Thyroid gland (tissue), 4 donors: ENCODE measurements around the gene UBE2L6. TPM values are rescaled to one million over a fixed set of nuclear protein-coding genes. Genes with fewer than 3 reads are reported as not detected.

Experiments
- DNase-seq, 2 donors: peaks; one replicate each; pipeline ENCODE4 v3.0.0-alpha.2; 2019
- H3K27ac ChIP-seq, 3 donors: fragments of 200-600 bp; sonication (generic); 1 replicate in 2 of 3; 2 replicates in 1 of 3; pipeline ENCODE4 v1.5.1; 2016 to 2019; ENCODE audit warnings: mild to moderate bottlenecking in 1 of 3, moderate library complexity in 1 of 3
- H3K27me3 ChIP-seq: fragments of 200-600 bp; sonication (generic); one replicate; pipeline ENCODE4 v1.5.1; 2019
- H3K36me3 ChIP-seq, 2 donors: fragments of 200-600 bp; sonication (generic); one replicate each; pipeline ENCODE4 v1.5.1; 2016 to 2019
- H3K4me1 ChIP-seq, 2 donors: fragments of 200-600 bp; sonication (generic); one replicate each; pipeline ENCODE4 v1.5.1; 2017 to 2019
- H3K4me3 ChIP-seq, 3 donors: fragments of 200-600 bp; sonication (generic); replicated peaks in 1 of 3; 1 replicate in 2 of 3; 2 replicates in 1 of 3; pipeline ENCODE4 v1.5.1; 2016; ENCODE audit warnings: mild to moderate bottlenecking in 1 of 3
- H3K9me3 ChIP-seq: fragments of 200-600 bp; sonication (generic); one replicate; pipeline ENCODE4 v1.5.1; 2017
- POLR2A ChIP-seq, 2 donors: fragments of 450-650 bp; IDR thresholded peaks; one replicate each; pipeline ENCODE4 v1.6.1; 2017; ENCODE audit warnings: antibody characterized with exemption in 2 of 2, mild to moderate bottlenecking in 2 of 2, moderate library complexity in 1 of 2
- WGBS, 2 donors: methylation state at CpG; one replicate each; pipeline ENCODE4 v1.1.5; 2017; 5-methylcytosine and 5-hydroxymethylcytosine counted together
- intact Hi-C: fragments of 100-400 bp; cut with DNase I; formaldehyde crosslinking; loops from one replicate; pipeline ENCODE4 v1.15.1; 2023
- total RNA-seq, 4 donors: library from RNA; depleted of rRNA; stranded (reverse); fragments of >200 nt; gene quantifications; one replicate each; pipeline ENCODE4 v1.2.3, GENCODE V29; 2016
- TF ChIP-seq, protein P1 (sequence below), 6 experiments: fragments of 200-600 bp in 3 of 6; fragments of 450-650 bp in 3 of 6; sonication (generic) in 3 of 6; IDR thresholded peaks; one replicate each; pipeline ENCODE4 v1.5.1; 2016 to 2019; ENCODE audit warnings: antibody characterized with exemption in 6 of 6, mild to moderate bottlenecking in 2 of 6, inconsistent platforms in 1 of 6, moderate library complexity in 1 of 6

UBE2L6 gene
- total RNA-seq, 4 donors from 2014 or later: 30.8 to 41.7 (median 38.8) TPM

- Histone ChIP-seq H3K4me3 (no peak overlapping the region), H3K36me3 (peaks cover 0 to 4% of the 10 kb centered on the region in 2 donors), H3K9me3 (no peaks in the 10 kb centered on the region), H3K27ac (no peak overlapping the region), H3K27me3 (no peaks in the 10 kb centered on the region), H3K4me1 (no peaks in the 10 kb centered on the region)
- WGBS, 2 donors: 77 to 83% methylated on average over 6 of the region's 6 CpGs
- no peak for TF ChIP-seq POLR2A (IDR thresholded peaks at IDR 0.05)
- TF ChIP-seq, protein P1, sequence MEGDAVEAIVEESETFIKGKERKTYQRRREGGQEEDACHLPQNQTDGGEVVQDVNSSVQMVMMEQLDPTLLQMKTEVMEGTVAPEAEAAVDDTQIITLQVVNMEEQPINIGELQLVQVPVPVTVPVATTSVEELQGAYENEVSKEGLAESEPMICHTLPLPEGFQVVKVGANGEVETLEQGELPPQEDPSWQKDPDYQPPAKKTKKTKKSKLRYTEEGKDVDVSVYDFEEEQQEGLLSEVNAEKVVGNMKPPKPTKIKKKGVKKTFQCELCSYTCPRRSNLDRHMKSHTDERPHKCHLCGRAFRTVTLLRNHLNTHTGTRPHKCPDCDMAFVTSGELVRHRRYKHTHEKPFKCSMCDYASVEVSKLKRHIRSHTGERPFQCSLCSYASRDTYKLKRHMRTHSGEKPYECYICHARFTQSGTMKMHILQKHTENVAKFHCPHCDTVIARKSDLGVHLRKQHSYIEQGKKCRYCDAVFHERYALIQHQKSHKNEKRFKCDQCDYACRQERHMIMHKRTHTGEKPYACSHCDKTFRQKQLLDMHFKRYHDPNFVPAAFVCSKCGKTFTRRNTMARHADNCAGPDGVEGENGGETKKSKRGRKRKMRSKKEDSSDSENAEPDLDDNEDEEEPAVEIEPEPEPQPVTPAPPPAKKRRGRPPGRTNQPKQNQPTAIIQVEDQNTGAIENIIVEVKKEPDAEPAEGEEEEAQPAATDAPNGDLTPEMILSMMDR (IDR thresholded peaks at IDR 0.05): no peak
- intact Hi-C loops: no loop called here
- no peak for DNase-seq
Measured at GRCh38 chr11:57544566-57544965, 22.9 kb downstream of the UBE2L6 start.

- Histone ChIP-seq H3K36me3 (no peaks in the 10 kb centered on the region), H3K4me1 (no peaks in the 10 kb centered on the region), H3K4me3 (no peak overlapping the region), H3K27me3 (no peaks in the 10 kb centered on the region), H3K9me3 (no peaks in the 10 kb centered on the region), H3K27ac (no peak overlapping the region)
- intact Hi-C loops: no loop called here
- WGBS, 2 donors: 36 to 53% methylated on average over 6 of the region's 6 CpGs
- no peak for DNase-seq
- TF ChIP-seq POLR2A (IDR thresholded peaks at IDR 0.05): no peak
- TF ChIP-seq, protein P1 (IDR thresholded peaks at IDR 0.05): no peak
Measured at GRCh38 chr11:57543593-57543992, 23.9 kb downstream of the UBE2L6 start.

DNA sequence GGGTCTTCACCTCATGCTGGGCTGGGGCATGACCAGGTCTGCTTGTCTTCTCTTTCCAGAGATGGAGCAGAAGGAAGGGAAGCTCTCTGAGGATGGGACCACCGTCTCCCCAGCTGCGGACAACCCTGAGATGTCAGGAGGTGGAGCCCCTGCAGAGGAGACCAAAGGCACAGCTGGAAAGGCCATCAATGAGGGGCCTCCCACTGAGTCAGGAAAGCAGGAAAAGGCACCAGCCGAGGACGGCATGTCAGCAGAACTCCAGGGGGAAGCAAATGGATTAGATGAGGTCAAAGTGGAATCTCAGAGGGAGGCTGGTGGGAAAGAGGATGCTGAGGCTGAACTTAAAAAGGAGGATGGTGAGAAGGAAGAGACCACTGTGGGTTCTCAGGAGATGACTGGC, 24.9 kb downstream of the UBE2L6 start:
- TF ChIP-seq, protein P1 (IDR thresholded peaks at IDR 0.05): no peak
- no peak for TF ChIP-seq POLR2A (IDR thresholded peaks at IDR 0.05)
- Histone ChIP-seq H3K9me3 (no peaks in the 10 kb centered on the region), H3K36me3 (no peaks in the 10 kb centered on the region), H3K4me3 (no peak overlapping the region), H3K4me1 (no peaks in the 10 kb centered on the region), H3K27me3 (no peaks in the 10 kb centered on the region), H3K27ac (no peak overlapping the region)
- intact Hi-C loops: no loop called here
- WGBS, 2 donors: 73 to 76% methylated on average over 4 of the region's 4 CpGs
- no peak for DNase-seq

DNA sequence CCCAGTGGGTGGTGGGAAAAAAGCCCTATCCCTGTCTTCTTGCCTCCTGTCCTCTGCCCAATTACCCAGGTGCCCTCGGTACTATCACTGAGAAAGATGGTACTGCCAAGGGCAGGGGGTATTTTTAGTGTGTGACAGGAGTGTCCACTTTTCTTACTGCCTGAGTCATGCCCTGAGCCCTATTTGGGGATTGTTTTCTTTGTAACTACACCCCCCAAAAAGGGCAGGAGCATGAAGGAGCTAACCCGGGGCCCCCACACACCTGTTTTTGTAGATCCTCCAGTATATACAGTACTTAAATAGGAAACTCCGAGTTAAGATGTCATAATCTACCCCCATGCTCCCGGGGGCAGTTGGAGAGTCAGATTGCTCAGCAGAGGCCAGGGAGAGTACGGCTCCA, 26.3 kb downstream of the UBE2L6 start:
- TF ChIP-seq, protein P1 (IDR thresholded peaks at IDR 0.05): no peak
- TF ChIP-seq POLR2A (IDR thresholded peaks at IDR 0.05): no peak
- intact Hi-C loops: no loop called here
- no peak for DNase-seq

GRCh38 chr11:57539342-57539741, 28.1 kb downstream of the UBE2L6 start:
- Histone ChIP-seq H3K27ac (no peak overlapping the region), H3K27me3 (no peaks in the 10 kb centered on the region), H3K36me3 (no peaks in the 10 kb centered on the region), H3K4me3 (no peak overlapping the region), H3K4me1 (no peaks in the 10 kb centered on the region), H3K9me3 (no peaks in the 10 kb centered on the region)
- 44 to 71% methylated on average over 1 of the region's 1 CpG for WGBS, 2 donors
- no peak for DNase-seq
- intact Hi-C loops: no loop called here
- TF ChIP-seq, protein P1 (IDR thresholded peaks at IDR 0.05): no peak
- TF ChIP-seq POLR2A (IDR thresholded peaks at IDR 0.05): no peak

More for the DNA sequence above, 26.3 kb downstream of the UBE2L6 start:
- no peak overlapping the region for H3K27ac ChIP-seq
- no peaks in the 10 kb centered on the region for H3K36me3 ChIP-seq
- WGBS, 2 donors: 59 to 64% methylated on average over 5 of the region's 5 CpGs
- H3K4me1 ChIP-seq: no peaks in the 10 kb centered on the region
- H3K27me3 ChIP-seq: no peaks in the 10 kb centered on the region
- no peak overlapping the region for H3K4me3 ChIP-seq
- H3K9me3 ChIP-seq: no peaks in the 10 kb centered on the region
